ENCODE measurements around the gene SCRN2.

DNA sequence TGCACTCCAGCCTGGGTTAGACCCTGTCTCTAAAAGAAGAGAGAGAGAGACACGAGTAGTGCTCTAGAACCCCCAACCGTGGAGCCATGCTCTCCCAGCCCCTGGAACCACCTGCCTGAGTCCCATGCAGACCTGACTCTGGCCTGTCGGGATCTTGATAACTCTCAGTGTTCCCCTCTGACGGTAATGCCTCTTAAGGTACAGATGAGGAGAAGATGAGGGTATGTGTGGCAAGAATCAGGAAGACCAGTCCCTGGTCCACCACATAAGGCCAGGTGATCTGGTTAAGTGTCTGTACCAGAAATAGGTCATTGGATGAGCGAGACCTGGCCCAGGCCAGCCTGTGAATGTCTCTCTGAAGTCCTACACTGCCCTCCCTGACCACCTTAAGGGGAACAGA lies 37.9 kb downstream of the SCRN2 start:
- TF ChIP-seq CBX8 (IDR thresholded peaks at IDR 0.05; ENCODE audit: borderline replicate concordance, low read depth, low read length) = no peak
- TF ChIP-seq, protein P1, sequence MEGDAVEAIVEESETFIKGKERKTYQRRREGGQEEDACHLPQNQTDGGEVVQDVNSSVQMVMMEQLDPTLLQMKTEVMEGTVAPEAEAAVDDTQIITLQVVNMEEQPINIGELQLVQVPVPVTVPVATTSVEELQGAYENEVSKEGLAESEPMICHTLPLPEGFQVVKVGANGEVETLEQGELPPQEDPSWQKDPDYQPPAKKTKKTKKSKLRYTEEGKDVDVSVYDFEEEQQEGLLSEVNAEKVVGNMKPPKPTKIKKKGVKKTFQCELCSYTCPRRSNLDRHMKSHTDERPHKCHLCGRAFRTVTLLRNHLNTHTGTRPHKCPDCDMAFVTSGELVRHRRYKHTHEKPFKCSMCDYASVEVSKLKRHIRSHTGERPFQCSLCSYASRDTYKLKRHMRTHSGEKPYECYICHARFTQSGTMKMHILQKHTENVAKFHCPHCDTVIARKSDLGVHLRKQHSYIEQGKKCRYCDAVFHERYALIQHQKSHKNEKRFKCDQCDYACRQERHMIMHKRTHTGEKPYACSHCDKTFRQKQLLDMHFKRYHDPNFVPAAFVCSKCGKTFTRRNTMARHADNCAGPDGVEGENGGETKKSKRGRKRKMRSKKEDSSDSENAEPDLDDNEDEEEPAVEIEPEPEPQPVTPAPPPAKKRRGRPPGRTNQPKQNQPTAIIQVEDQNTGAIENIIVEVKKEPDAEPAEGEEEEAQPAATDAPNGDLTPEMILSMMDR (IDR thresholded peaks at IDR 0.05; ENCODE audit: control extremely low read depth in 1 of 3, insufficient read depth in 1 of 3, low read depth in 1 of 3, low read length in 3 of 3) = no peak
- TF ChIP-seq EZH2 (IDR thresholded peaks at IDR 0.05; ENCODE audit: low read depth, low read length, severe bottlenecking) = no peak
- TF ChIP-seq TAF1 (IDR thresholded peaks at IDR 0.05; ENCODE audit: low read depth, low read length) = no peak
- TF ChIP-seq CTBP2 (IDR thresholded peaks at IDR 0.05; ENCODE audit: borderline replicate concordance, insufficient read depth, insufficient read length, low read length) = no peak
- no peak for TF ChIP-seq POLR2A (IDR thresholded peaks at IDR 0.05; ENCODE audit: control extremely low read depth in 1 of 2, low read depth in 2 of 2, low read length in 2 of 2)
- TF ChIP-seq EGR1 (IDR thresholded peaks at IDR 0.05; ENCODE audit: borderline replicate concordance, low read depth, low read length) = no peak
- TF ChIP-seq ZNF274 (IDR thresholded peaks at IDR 0.05; ENCODE audit: borderline replicate concordance, extremely low read depth, low read length) = no peak
- TF ChIP-seq SIN3A (conservative IDR thresholded peaks at IDR 0.05 in 1 of 2, IDR thresholded peaks at IDR 0.05 in 1 of 2; ENCODE audit: low read depth in 1 of 2, low read length in 2 of 2) = no peak
- no peak for TF ChIP-seq RAD21 (IDR thresholded peaks at IDR 0.05 in 1 of 2, conservative IDR thresholded peaks at IDR 0.05 in 1 of 2; ENCODE audit: low read depth in 2 of 2, low read length in 2 of 2)
- TF ChIP-seq YY1 (IDR thresholded peaks at IDR 0.05; ENCODE audit: low read depth, low read length) = no peak
- no peak for TF ChIP-seq RFX5 (IDR thresholded peaks at IDR 0.05; ENCODE audit: borderline replicate concordance, low read depth, low read length)
- TF ChIP-seq SAP30 (IDR thresholded peaks at IDR 0.05; ENCODE audit: insufficient read depth, insufficient replicate concordance, low read length) = no peak
- TF ChIP-seq TEAD4 (IDR thresholded peaks at IDR 0.05; ENCODE audit: low read depth, low read length) = no peak

Data from H1 (cell line).